ENCODE measurements around the gene ARHGEF3.
"Not testable (repeated sequence)": the region's sequence is repeated elsewhere in the genome, so short reads cannot be mapped to it uniquely, and the experiment has no call there.

Gene ARHGEF3

DNA sequence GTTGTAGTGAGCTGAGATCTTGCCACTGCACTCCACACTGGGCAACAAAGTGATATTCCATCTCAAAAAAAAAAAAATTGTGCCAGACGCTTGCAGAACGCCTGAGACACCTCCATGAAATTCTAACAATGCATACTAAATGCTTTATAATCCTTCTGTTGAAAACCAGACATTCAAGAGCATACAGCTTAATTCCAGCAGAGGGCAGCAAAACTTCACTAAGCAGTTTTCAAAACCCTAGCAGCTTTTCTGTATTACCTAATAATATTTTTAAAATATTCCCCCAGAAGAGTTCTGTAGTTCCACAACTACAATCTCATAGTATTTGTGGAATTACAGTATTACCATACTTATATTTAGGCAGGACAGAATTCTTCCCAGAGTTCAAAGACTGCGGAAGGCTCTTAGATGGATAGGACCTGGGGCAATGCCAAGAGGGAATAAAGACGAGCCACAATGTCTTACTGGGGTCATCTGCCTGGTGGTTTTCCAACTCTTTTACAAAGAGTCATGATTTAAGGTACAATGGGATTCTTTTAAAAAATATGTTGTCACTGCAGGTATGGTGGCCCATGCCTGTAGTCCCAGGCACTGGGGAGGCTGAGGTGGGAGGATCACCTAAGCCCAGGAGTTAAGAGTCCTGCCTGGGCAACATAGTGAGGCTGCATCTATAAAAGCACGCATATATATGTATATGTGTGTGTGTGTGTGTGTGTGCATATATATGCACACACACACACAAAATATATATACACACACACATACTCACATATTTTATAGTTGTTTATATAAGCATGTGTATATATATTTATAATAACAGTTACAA, 99.0 kb downstream of the ARHGEF3 start:
- TF ChIP-seq, protein P1, sequence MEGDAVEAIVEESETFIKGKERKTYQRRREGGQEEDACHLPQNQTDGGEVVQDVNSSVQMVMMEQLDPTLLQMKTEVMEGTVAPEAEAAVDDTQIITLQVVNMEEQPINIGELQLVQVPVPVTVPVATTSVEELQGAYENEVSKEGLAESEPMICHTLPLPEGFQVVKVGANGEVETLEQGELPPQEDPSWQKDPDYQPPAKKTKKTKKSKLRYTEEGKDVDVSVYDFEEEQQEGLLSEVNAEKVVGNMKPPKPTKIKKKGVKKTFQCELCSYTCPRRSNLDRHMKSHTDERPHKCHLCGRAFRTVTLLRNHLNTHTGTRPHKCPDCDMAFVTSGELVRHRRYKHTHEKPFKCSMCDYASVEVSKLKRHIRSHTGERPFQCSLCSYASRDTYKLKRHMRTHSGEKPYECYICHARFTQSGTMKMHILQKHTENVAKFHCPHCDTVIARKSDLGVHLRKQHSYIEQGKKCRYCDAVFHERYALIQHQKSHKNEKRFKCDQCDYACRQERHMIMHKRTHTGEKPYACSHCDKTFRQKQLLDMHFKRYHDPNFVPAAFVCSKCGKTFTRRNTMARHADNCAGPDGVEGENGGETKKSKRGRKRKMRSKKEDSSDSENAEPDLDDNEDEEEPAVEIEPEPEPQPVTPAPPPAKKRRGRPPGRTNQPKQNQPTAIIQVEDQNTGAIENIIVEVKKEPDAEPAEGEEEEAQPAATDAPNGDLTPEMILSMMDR (IDR thresholded peaks at IDR 0.05; ENCODE audit: low read depth, low read length), result peak; percentile 92
- TF ChIP-seq EZH2phosphoT487 (IDR thresholded peaks at IDR 0.05; ENCODE audit: low read depth), result no peak
- Histone ChIP-seq H3K36me3 (replicated peaks; ENCODE audit: low read depth, low read length) (no peaks in the 10 kb centered on the region), H3K4me1 (ENCODE audit: low read length) (peaks cover 13% of the 10 kb centered on the region), H3K9me3 (ENCODE audit: insufficient read depth, low read length) (no peaks in the 10 kb centered on the region), H3K9ac (ENCODE audit: low read length) (no peak overlapping the region), H3K27me3 (ENCODE audit: low read depth, low read length) (no peaks in the 10 kb centered on the region), H2AFZ (ENCODE audit: low read depth, low read length) (no peak overlapping the region), H3K4me3 (ENCODE audit: low read length) (no peak overlapping the region), H4K20me1 (ENCODE audit: insufficient read depth, low read length) (no peaks in the 10 kb centered on the region), H3K79me2 (ENCODE audit: low read length) (no peaks in the 10 kb centered on the region), H3K27ac (ENCODE audit: low read length) (no peak overlapping the region), H3K4me2 (ENCODE audit: low read length) (no peak overlapping the region)

DNA sequence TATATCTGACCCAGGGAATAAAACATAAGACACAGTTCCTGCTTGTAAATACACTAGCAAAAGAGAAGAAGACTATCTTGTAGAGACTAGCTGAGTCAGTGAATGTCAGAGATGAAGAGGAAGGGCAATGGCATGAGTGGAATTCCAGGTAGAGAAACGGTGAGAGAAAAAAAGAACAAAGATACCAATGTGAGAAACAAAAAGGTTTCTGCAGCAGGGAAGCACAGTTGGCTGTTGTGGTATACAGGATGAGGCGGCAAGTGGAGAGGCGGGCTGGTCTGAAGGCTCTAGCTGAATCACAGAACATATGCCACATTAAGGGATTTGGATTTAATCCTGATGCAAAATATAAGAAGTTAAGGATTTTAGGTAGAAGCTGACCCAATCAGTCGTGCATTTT, 101.6 kb downstream of the ARHGEF3 start:
- Histone ChIP-seq H3K4me1 (ENCODE audit: low read length) (peaks cover 15% of the 10 kb centered on the region), H3K9me3 (ENCODE audit: insufficient read depth, low read length) (no peaks in the 10 kb centered on the region), H3K27me3 (ENCODE audit: low read depth, low read length) (no peaks in the 10 kb centered on the region), H3K9ac (ENCODE audit: low read length) (no peak overlapping the region), H3K4me3 (ENCODE audit: low read length) (no peak overlapping the region), H3K79me2 (ENCODE audit: low read length) (no peaks in the 10 kb centered on the region), H2AFZ (ENCODE audit: low read depth, low read length) (no peak overlapping the region), H4K20me1 (ENCODE audit: insufficient read depth, low read length) (no peaks in the 10 kb centered on the region), H3K27ac (ENCODE audit: low read length) (no peak overlapping the region), H3K36me3 (replicated peaks; ENCODE audit: low read depth, low read length) (no peaks in the 10 kb centered on the region), H3K4me2 (ENCODE audit: low read length) (no peak overlapping the region)
- TF ChIP-seq EZH2phosphoT487 (IDR thresholded peaks at IDR 0.05; ENCODE audit: low read depth), result no peak
- TF ChIP-seq, protein P1 (IDR thresholded peaks at IDR 0.05; ENCODE audit: low read depth, low read length), result no peak

DNA sequence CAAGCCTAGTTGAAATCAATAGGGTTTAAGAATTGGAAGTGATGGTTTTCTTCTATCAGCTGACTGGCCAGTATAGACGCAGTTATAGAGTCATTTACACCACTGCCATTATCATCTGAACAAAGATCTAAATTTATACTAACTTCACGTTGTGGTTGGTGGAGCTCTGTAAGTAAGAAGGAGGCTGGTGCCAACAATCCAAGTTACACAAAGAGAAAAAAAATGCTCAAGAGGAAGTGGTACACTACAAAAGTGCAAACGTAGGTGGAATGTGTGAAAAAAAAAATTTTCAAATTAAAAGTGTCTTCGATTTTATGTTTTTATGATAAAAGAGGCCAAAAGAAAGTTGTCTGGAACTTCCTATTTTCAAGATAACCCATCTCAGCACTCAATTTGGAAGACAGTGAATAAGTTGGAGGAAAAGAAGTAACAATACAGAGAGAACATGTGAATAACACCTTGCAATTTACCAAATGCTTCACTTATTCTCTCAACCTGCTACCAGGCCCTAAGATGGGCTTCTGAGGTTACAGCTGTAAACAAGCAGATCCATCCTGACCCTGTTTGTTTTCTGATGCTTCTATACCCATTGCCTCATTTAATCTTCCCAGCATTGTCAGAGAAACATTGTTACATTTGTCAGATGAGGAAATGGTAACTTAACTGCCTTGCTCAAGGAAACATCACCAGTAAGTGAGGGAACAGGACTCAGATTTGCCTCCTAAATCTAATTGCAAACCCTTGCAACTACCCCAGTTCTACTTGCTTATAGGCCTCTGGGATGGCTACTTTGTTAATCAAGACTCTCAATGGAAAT, 106.7 kb downstream of the ARHGEF3 start:
- H3K9ac ChIP-seq (ENCODE audit: low read length), result no peak overlapping the region
- no peak overlapping the region for H3K4me2 ChIP-seq (ENCODE audit: low read length)
- H3K27me3 ChIP-seq (ENCODE audit: low read depth, low read length), result no peaks in the 10 kb centered on the region
- no peak for TF ChIP-seq EZH2phosphoT487 (IDR thresholded peaks at IDR 0.05; ENCODE audit: low read depth)
- TF ChIP-seq, protein P1 (IDR thresholded peaks at IDR 0.05; ENCODE audit: low read depth, low read length), result no peak
- no peak overlapping the region for H3K4me3 ChIP-seq (ENCODE audit: low read length)
- no peaks in the 10 kb centered on the region for H4K20me1 ChIP-seq (ENCODE audit: insufficient read depth, low read length)
- H3K9me3 ChIP-seq (ENCODE audit: insufficient read depth, low read length), result no peaks in the 10 kb centered on the region
- H3K4me1 ChIP-seq (ENCODE audit: low read length), result peaks cover 16% of the 10 kb centered on the region
- no peaks in the 10 kb centered on the region for H3K79me2 ChIP-seq (ENCODE audit: low read length)
- no peaks in the 10 kb centered on the region for H3K36me3 ChIP-seq (replicated peaks; ENCODE audit: low read depth, low read length)
- 0 out of 2 replicates have a peak overlapping the region, but pooled peaks have one; percentile 5 for H2AFZ ChIP-seq (ENCODE audit: low read depth, low read length)
- no peak overlapping the region for H3K27ac ChIP-seq (ENCODE audit: low read length)

DNA sequence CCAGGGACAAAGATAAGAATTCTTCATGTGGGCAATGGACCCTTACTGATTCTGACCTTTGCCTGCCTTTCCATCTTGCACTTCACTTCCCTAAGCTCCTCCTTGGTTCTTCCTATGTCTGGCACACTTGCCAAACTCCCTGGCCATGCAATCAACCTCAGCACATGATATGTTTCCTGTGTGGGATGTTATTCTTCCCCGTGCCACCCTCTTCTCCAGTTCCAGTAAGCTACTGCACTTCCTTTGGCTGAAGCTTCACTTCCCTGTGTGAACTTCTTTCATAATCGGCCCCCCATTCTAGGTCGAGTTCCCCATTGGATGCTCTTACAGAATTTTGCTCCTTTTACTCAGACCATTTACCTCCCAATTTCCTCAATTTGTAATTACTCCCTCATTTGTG, 108.0 kb downstream of the ARHGEF3 start:
- H2AFZ ChIP-seq (ENCODE audit: low read depth, low read length), result no peak overlapping the region
- H3K79me2 ChIP-seq (ENCODE audit: low read length), result no peaks in the 10 kb centered on the region
- H3K4me3 ChIP-seq (ENCODE audit: low read length), result no peak overlapping the region
- no peak overlapping the region for H3K9ac ChIP-seq (ENCODE audit: low read length)
- H3K4me2 ChIP-seq (ENCODE audit: low read length), result no peak overlapping the region
- H3K27me3 ChIP-seq (ENCODE audit: low read depth, low read length), result no peaks in the 10 kb centered on the region
- H4K20me1 ChIP-seq (ENCODE audit: insufficient read depth, low read length), result no peaks in the 10 kb centered on the region
- no peak overlapping the region for H3K27ac ChIP-seq (ENCODE audit: low read length)
- H3K36me3 ChIP-seq (replicated peaks; ENCODE audit: low read depth, low read length), result no peaks in the 10 kb centered on the region
- peaks cover 16% of the 10 kb centered on the region for H3K4me1 ChIP-seq (ENCODE audit: low read length)
- H3K9me3 ChIP-seq (ENCODE audit: insufficient read depth, low read length), result no peaks in the 10 kb centered on the region
- no peak for TF ChIP-seq EZH2phosphoT487 (IDR thresholded peaks at IDR 0.05; ENCODE audit: low read depth)
- TF ChIP-seq, protein P1 (IDR thresholded peaks at IDR 0.05; ENCODE audit: low read depth, low read length), result no peak

DNA sequence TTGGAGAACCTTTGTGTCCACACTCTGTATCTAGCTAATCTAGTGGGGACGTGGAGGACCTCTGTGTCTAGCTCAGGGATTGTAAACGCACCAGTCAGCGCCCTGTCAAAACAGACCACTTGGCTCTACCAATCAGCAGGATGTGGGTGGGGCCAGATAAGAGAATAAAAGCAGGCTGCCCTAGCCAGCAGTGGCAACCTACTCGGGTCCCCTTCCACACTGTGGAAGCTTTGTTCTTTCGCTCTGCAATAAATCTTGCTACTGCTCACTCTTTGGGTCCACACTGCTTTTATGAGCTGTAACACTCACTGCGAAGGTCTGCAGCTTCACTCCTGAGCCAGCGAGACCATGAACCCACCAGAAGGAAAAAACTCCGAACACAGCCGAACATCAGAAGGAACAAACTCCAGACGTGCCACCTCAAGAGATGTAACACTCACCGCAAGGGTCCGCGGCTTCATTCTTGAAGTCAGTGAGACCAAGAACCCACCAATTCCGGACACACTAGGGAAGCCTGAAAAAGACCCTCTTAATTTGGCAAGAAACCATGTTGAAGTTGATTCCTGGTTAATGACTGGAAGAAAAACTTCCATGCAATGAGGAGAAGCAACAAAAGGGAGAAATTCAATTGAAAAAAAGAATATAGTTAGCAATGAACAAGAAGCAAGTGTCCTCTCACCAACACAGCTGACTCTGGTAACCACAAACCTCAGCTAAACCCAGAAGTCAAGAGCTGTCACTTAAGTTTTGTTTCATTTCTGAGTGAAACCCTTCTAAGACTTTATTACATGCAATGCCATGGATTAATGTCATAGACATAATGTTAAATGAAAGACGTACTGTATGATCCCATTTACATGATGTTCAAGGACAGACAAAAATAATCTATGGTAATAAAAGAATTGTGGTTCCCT, 109.0 kb downstream of the ARHGEF3 start:
- peaks cover 24% of the 10 kb centered on the region for H3K4me1 ChIP-seq (ENCODE audit: low read length)
- H2AFZ ChIP-seq (ENCODE audit: low read depth, low read length); H3K79me2 ChIP-seq (ENCODE audit: low read length); H3K4me3 ChIP-seq (ENCODE audit: low read length); H3K4me2 ChIP-seq (ENCODE audit: low read length); H3K27me3 ChIP-seq (ENCODE audit: low read depth, low read length); H3K9me3 ChIP-seq (ENCODE audit: insufficient read depth, low read length); H3K9ac ChIP-seq (ENCODE audit: low read length); H3K36me3 ChIP-seq (replicated peaks; ENCODE audit: low read depth, low read length); H3K27ac ChIP-seq (ENCODE audit: low read length); H4K20me1 ChIP-seq (ENCODE audit: insufficient read depth, low read length): not testable (repeated sequence)

All from OCI-LY3 (cell line).